CD4-positive, alpha-beta T cell treated with Interleukin-15 for 4 hours (primary cell): ENCODE results near the gene CSDE1.

Experiments used
- DNase-seq: peaks from one replicate; pipeline ENCODE4 v3.0.0-alpha.2; 2020; ENCODE audit warnings: low spot score

CSDE1 gene

GRCh38 chr1:114749835-114750234 is 7.9 kb downstream of the CSDE1 start:
- DNase-seq, result no peak

GRCh38 chr1:114746450-114747121 is 11.2 kb downstream of the CSDE1 start:
- no peak for DNase-seq

DNA sequence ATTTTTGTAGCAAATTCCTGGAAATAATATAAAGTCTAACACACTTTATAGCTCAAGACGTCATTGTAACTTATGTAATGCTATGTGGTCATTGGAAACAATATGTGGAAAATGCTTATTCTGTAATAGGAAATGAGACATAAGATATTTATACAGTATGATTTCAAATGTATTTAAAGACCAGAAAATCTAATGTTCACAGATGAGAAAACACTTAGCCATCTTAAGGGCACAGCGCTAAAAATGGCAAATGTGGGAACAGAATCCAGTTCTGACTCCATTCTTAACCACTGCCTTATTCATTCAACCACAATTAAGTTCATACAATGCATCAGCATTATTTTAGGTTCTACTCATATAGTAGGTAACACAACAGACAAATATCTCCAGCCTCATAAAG is 12.5 kb downstream of the CSDE1 start:
- no peak for DNase-seq

GRCh38 chr1:114741963-114742746 is 15.6 kb downstream of the CSDE1 start:
- no peak for DNase-seq

GRCh38 chr1:114740331-114740730 is 17.5 kb downstream of the CSDE1 start:
- DNase-seq, result no peak

GRCh38 chr1:114737314-114737849 is 20.4 kb downstream of the CSDE1 start:
- no peak for DNase-seq

- no peak for DNase-seq
Observed at GRCh38 chr1:114735479-114735878, 22.3 kb downstream of the CSDE1 start.

GRCh38 chr1:114729782-114730181 is 28.0 kb downstream of the CSDE1 start:
- DNase-seq, result no peak

DNA sequence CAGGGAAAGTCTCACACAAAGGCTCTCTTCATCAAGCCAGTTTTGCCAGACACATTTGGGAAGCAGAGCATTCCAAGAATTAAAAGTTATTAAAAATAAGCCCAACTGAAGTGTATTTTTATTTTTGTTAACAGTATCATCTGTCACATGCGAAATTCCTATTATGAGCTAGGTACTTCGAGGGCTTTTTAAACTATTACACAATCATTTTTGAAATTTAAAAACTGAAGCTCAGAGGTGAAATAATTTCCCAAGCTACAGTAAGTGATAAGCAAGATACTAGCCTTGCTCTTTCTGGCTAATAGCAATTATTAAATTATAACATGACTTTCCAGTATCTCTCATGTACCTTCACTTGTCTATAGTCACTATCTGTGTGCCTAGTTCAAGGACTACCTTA is 29.2 kb downstream of the CSDE1 start:
- DNase-seq, result no peak

- DNase-seq, result no peak
Observed at GRCh38 chr1:114725230-114725629, 32.6 kb downstream of the CSDE1 start.

DNA sequence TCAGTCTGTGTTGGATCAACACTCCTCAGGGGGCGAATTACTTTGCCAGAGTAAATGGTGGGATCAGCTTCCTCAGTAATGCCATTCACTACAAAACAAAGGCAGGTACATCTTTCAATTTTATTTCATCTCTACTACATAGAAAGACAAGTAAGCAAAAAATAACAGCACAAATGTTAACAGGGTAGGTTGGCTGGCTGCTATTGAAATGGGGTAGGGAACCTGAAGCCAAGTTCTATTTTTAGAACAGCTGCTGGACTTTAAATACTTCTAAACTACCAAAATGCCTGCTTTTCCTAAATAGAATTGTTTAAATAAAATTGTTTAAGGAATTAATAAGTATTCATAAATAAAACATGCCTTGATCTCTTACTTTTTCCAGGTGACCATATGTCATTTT is 33.9 kb downstream of the CSDE1 start:
- no peak for DNase-seq

DNA sequence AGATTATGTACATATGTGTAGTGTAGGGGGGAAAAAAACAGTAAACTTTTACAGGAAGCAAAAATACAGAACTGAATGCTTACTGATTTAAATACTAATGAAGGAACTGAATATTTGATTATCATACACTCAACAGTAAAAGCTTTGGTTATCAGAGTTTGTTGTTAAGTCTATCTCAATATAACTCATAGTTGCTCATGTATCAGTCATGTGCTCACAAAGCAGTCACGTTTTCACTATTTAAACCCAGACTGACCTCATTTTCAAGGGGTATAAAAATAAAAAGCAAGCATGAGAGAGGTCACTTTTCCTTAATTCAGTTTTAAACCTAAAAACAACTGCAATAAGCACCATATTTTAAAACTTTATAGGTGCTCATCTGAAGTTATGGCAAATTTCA is 34.3 kb downstream of the CSDE1 start:
- DNase-seq, result no peak

DNA sequence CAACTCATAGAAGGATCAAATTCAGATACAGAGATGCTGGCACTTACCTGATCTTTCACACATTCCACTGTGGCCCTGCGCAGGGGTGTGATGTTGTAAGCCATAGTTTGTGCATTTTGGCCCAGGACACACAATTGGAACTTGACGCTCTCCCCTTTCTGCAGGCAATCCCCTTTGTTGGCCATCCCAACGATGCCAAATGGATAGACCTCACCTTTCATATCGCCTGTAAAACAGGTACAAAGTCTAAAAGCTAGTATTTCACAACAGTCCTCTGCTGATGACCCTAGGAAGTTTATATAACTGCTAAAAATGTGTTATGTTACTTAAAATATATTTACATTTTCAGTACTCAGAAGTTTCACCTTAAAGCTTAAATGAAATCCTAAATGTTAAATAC is 37.3 kb downstream of the CSDE1 start:
- no peak for DNase-seq

DNA sequence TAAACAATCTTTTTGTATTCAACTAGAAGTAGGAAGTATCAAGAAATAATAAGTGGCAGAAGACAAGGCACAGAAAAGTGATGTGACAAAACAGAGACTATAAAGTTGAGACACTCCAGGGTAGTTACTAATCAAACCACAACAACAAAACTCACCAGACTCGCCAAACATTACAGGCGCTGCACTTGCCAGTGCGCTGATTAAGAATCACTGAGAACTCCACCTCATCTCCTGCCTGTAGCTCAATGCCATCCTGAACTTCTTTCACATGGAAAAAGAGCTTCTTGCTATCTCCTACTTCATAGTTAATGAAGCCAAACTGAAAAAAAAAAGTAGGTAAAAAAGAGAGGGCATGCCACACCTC is 38.4 kb downstream of the CSDE1 start:
- no peak for DNase-seq

DNA sequence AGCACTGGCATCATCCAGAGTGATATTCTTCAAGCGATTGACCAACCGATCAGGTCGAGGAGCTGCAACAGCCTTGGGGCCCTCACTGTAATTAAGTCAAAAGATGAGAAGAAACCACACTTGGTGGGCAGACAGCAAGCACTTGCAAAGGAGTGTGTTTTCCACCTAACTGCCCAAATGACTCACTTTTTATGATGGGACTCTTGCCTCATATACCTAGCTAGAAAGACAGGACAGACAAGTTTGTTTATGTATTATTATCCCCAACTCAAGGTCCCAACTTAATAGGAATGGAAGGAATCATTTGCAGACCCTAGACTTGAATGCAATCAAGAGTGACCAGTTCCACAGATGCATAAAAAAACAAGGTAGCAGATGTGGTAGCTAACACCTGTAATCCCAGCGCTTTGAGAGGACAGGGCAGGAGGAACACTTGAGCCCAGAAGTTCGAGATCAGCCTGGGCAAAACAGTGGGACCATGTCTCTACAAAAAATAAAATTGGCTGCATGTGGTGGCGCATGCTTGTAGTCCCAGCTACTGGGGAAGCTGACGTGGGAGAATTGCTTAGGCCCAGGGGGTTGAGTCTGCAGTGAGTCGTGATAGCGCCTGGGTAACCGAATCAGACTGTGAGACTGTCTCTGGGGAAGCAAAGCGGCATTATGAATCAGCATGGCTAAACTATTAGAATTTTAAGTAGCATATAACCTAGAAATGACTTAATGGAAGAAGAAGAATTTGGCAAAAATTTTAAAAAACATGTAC is 38.9 kb downstream of the CSDE1 start:
- DNase-seq, result no peak

- peak; percentile 94 for DNase-seq
Observed at GRCh38 chr1:114716304-114717170, 41.2 kb downstream of the CSDE1 start, which contains the start of gene NRAS. Gene NRAS (minus strand): TSS chr1:114716771. CDS start chr1:114716160, 611 bp downstream.

DNA sequence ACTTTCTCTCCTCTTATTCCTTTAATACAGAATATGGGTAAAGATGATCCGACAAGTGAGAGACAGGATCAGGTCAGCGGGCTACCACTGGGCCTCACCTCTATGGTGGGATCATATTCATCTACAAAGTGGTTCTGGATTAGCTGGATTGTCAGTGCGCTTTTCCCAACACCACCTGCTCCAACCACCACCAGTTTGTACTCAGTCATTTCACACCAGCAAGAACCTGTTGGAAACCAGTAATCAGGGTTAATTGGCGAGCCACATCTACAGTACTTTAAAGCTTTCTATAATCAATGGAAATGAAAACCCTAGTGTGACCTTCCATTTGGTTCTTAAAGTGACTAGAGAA is 41.9 kb downstream of the CSDE1 start:
- no peak for DNase-seq

DNA sequence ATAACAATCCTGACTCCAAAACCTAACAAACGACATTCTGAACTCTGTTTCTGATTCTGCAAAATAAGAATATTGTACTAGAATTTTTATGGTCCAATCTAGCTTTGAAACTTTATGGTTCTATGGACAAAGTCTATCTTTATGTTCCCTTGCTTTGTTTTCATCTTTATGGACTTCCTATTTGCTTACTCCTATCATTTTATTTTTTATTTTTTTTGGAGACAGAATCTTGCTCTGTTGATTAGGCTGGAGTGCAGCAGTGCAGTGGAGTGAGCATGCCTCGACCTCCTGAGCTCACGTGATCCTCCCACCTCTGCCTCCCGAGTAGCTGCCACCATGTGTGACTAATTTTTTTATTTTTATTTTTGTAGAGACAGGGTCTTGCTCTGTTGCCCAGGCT is 44.8 kb downstream of the CSDE1 start:
- DNase-seq, result no peak

DNA sequence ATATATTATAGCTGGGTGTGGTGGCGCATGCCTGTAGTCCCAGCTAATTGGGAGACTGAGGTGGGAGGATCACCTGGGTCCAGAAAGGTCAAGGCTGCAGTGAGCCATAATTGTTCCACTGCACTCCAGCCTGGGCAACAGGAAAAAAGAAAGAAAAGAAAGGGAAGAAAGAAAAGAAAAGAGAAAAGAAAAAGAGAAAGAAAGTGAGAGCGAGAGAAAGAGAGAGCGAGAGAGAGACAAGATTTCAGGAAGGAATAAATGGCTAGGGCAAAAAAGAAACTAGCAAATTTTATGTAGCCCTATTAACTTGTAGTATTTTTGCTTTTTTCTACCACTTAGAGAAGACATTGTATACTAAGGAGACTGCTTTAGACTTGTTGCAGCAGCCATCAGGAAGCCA is 47.4 kb downstream of the CSDE1 start:
- no peak for DNase-seq

- no peak for DNase-seq
Observed at GRCh38 chr1:114707604-114708003, 50.2 kb downstream of the CSDE1 start.

DNA sequence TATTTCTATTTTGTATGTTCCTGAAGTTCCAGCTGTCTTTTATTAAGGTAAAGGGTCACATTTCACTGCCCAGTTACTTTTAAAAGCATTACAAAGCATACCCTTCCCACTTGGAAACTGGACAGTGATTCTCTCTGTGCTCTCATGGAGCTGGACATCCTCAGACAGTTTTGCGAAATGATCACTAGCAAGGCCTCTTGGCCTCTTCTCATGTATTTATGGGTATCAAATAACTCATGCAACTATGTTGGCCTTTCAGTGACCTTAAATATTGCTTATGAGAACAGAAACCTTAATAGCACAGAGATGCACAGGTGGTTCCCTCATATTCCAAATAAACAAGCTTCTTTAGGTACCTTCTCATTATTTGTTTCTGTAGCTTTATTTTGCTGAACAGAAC is 54.5 kb downstream of the CSDE1 start:
- no peak for DNase-seq

DNA sequence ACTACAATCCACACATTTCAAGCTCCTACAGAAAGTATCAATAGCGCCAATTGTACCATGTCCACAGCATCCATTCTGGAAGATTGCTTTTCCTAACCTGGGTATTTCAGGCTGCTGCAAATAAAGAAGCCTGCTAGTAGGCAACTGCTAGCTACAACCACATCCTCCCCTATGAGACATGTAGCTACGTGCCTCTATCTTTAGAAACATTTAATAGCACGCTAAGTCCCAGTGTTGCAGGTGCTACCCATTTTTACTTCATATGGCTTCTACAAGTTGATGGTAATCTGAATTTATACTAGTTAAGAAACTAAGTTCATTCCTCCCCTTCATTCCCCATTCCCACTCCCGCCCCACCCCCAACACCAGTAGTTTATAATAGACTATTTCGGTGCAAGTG is 55.0 kb downstream of the CSDE1 start:
- DNase-seq, result no peak
